Neural cell (in vitro differentiated cells): ENCODE measurements around the gene TOGARAM1. TPM values are rescaled to one million over a fixed set of nuclear protein-coding genes. Genes with fewer than 3 reads are reported as not detected.

ENCODE experiments used
- H2AFZ ChIP-seq: fragments of 200-600, 300-800 bp; sonication (generic), shearing (Covaris generic); 2 replicates; pipeline ENCODE4 v1.6.0; 2014; ENCODE audit warnings: low read depth, mild to moderate bottlenecking, antibody characterized with exemption, low read length, moderate library complexity
- H3F3A ChIP-seq: fragments of 200-600 bp; shearing (Covaris generic); 2 replicates; pipeline ENCODE4 v1.6.1; 2016; ENCODE audit warnings: mild to moderate bottlenecking, moderate library complexity, mixed read lengths, antibody characterized with exemption, low read length; ENCODE audit not compliant: insufficient read depth, poor library complexity, severe bottlenecking
- H3K27ac ChIP-seq: fragments of 200-600, 300-800 bp; sonication (generic), shearing (Covaris generic); 2 replicates; pipeline ENCODE4 v1.5.1; 2014; ENCODE audit warnings: mild to moderate bottlenecking, low read length, moderate library complexity
- H3K27me3 ChIP-seq: fragments of 300-800, 200-600 bp; sonication (generic), shearing (Covaris generic); 2 replicates; pipeline ENCODE4 v1.6.0; 2014; ENCODE audit warnings: mild to moderate bottlenecking, low read depth, low read length, moderate library complexity; ENCODE audit not compliant: insufficient read depth
- H3K36me3 ChIP-seq: fragments of 300-800, 200-600 bp; sonication (generic), shearing (Covaris generic); 2 replicates; pipeline ENCODE4 v1.5.1; 2014; ENCODE audit warnings: mild to moderate bottlenecking, antibody characterized with exemption, low read length, moderate library complexity; ENCODE audit not compliant: insufficient read depth
- H3K4me2 ChIP-seq: fragments of 300-800, 200-600 bp; sonication (generic), shearing (Covaris generic); 2 replicates; pipeline ENCODE4 v1.6.0; 2014; ENCODE audit warnings: mild to moderate bottlenecking, low read length
- H3K4me3 ChIP-seq: fragments of 300-800, 200-600 bp; sonication (generic), shearing (Covaris generic); 2 replicates; pipeline ENCODE4 v1.5.1; 2014; ENCODE audit warnings: mild to moderate bottlenecking, low read length, moderate library complexity
- H3K79me2 ChIP-seq: fragments of 200-600 bp; shearing (Covaris generic); replicated peaks from 2 replicates; pipeline ENCODE4 v1.6.0; 2014; ENCODE audit warnings: mild to moderate bottlenecking, low read length, moderate library complexity; ENCODE audit not compliant: insufficient read depth
- H3K9ac ChIP-seq: fragments of 300-800, 200-600 bp; sonication (generic), shearing (Covaris generic); 2 replicates; pipeline ENCODE4 v1.6.1; 2016; ENCODE audit warnings: mild to moderate bottlenecking, low read length, mixed read lengths
- H3K9me2 ChIP-seq: fragments of 200-600 bp; shearing (Covaris generic); 2 replicates; pipeline ENCODE4 v1.6.1; 2016; ENCODE audit warnings: mild to moderate bottlenecking, low read length, mixed read lengths; ENCODE audit not compliant: insufficient read depth
- H3K9me3 ChIP-seq: fragments of 200-600, 300-800 bp; sonication (generic), shearing (Covaris generic); 2 replicates; pipeline ENCODE4 v1.6.1; 2016; ENCODE audit warnings: mild to moderate bottlenecking, mixed run types, low read length, moderate library complexity, mixed read lengths
- H4K20me1 ChIP-seq: fragments of 200-600 bp; shearing (Covaris generic); 2 replicates; pipeline ENCODE4 v1.6.1; 2016; ENCODE audit warnings: mild to moderate bottlenecking, mixed run types; ENCODE audit not compliant: insufficient read depth
- EP300 ChIP-seq: fragments of 450-650 bp; conservative IDR thresholded peaks from 2 replicates; pipeline ENCODE4 v1.6.1; 2014; ENCODE audit warnings: antibody characterized with exemption, mild to moderate bottlenecking, moderate library complexity; ENCODE audit not compliant: poor library complexity, severe bottlenecking
- EZH2 ChIP-seq: fragments of 200-600, 300-800 bp; shearing (Covaris generic), sonication (generic); IDR thresholded peaks from 2 replicates; pipeline ENCODE4 v1.6.1; 2014; ENCODE audit warnings: antibody characterized with exemption, low read length, borderline replicate concordance, mild to moderate bottlenecking; ENCODE audit not compliant: insufficient read depth, poor library complexity, severe bottlenecking
- MXI1 ChIP-seq: fragments of 450-650 bp; conservative IDR thresholded peaks from 2 replicates; pipeline ENCODE4 v1.6.1; 2014; ENCODE audit warnings: antibody characterized with exemption, mild to moderate bottlenecking; ENCODE audit not compliant: poor library complexity, severe bottlenecking
- POLR2AphosphoS5 ChIP-seq: IDR thresholded peaks from 2 replicates; pipeline ENCODE4 v1.6.1; 2012
- RAD21 ChIP-seq: fragments of 450-650 bp; conservative IDR thresholded peaks from 2 replicates; pipeline ENCODE4 v1.6.1; 2014; ENCODE audit warnings: antibody characterized with exemption, mild to moderate bottlenecking, moderate library complexity
- SMC3 ChIP-seq: fragments of 450-650 bp; conservative IDR thresholded peaks from 2 replicates; pipeline ENCODE4 v1.6.1; 2014; ENCODE audit warnings: antibody characterized with exemption, mild to moderate bottlenecking, moderate library complexity; ENCODE audit not compliant: poor library complexity
- TAF1 ChIP-seq: IDR thresholded peaks from 2 replicates; pipeline ENCODE4 v1.6.1; 2012; ENCODE audit warnings: low read depth
- polyA plus RNA-seq: library from polyadenylated mRNA; depleted of rRNA; stranded (reverse); fragments of >200 nt; gene quantifications from 2 replicates; pipeline ENCODE4 v1.2.3, GENCODE V29; 2014
- TF ChIP-seq, protein P1 (sequence below): IDR thresholded peaks from 2 replicates; pipeline ENCODE4 v1.6.1; 2012; ENCODE audit warnings: borderline replicate concordance
- TF ChIP-seq, protein P2 (sequence below): fragments of 450-650 bp; IDR thresholded peaks from 2 replicates; pipeline ENCODE4 v1.5.1; 2014; ENCODE audit warnings: antibody characterized with exemption, mild to moderate bottlenecking, moderate library complexity; ENCODE audit not compliant: poor library complexity, severe bottlenecking

The TOGARAM1 gene
- polyA plus RNA-seq, 1 donor from 2014 or later: 23.8 TPM

DNA sequence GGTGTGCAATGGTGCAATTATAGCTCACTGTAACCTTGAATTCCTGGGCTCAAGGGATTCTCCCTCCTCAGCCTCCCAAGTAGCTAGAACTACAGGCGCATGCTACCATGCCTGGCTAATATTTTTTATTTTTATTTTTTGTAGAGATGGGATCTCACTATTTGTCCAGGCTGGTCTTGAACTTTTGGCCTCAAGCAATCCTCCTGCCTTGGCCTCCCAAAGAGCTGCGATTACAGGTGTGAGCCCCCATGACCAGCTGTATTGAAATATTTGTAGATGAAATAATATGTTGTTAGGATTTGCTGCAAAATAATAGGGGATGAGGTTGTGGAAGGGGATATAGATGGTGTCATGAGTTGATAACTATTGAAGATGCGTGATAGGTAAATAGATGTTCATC, 5.1 kb upstream of the TOGARAM1 start:
- Histone ChIP-seq H3K79me2 (peaks cover 68% of the 10 kb centered on the region), H3K4me3 (no peak overlapping the region), H3K36me3 (peaks cover 4% of the 10 kb centered on the region), H3K9ac (no peak overlapping the region), H3K27ac (no peak overlapping the region), H4K20me1 (no peaks in the 10 kb centered on the region), H3K9me2 (no peaks in the 10 kb centered on the region), H3K9me3 (no peaks in the 10 kb centered on the region), H2AFZ (no peak overlapping the region), H3F3A (no peaks in the 10 kb centered on the region), H3K27me3 (no peaks in the 10 kb centered on the region), H3K4me2 (no peak overlapping the region)
- TF ChIP-seq RAD21: no peak
- no peak for TF ChIP-seq EP300
- no peak for TF ChIP-seq TAF1
- TF ChIP-seq EZH2: no peak
- TF ChIP-seq, protein P1, sequence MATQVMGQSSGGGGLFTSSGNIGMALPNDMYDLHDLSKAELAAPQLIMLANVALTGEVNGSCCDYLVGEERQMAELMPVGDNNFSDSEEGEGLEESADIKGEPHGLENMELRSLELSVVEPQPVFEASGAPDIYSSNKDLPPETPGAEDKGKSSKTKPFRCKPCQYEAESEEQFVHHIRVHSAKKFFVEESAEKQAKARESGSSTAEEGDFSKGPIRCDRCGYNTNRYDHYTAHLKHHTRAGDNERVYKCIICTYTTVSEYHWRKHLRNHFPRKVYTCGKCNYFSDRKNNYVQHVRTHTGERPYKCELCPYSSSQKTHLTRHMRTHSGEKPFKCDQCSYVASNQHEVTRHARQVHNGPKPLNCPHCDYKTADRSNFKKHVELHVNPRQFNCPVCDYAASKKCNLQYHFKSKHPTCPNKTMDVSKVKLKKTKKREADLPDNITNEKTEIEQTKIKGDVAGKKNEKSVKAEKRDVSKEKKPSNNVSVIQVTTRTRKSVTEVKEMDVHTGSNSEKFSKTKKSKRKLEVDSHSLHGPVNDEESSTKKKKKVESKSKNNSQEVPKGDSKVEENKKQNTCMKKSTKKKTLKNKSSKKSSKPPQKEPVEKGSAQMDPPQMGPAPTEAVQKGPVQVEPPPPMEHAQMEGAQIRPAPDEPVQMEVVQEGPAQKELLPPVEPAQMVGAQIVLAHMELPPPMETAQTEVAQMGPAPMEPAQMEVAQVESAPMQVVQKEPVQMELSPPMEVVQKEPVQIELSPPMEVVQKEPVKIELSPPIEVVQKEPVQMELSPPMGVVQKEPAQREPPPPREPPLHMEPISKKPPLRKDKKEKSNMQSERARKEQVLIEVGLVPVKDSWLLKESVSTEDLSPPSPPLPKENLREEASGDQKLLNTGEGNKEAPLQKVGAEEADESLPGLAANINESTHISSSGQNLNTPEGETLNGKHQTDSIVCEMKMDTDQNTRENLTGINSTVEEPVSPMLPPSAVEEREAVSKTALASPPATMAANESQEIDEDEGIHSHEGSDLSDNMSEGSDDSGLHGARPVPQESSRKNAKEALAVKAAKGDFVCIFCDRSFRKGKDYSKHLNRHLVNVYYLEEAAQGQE: no peak
- TF ChIP-seq MXI1: no peak
- TF ChIP-seq SMC3: no peak

DNA sequence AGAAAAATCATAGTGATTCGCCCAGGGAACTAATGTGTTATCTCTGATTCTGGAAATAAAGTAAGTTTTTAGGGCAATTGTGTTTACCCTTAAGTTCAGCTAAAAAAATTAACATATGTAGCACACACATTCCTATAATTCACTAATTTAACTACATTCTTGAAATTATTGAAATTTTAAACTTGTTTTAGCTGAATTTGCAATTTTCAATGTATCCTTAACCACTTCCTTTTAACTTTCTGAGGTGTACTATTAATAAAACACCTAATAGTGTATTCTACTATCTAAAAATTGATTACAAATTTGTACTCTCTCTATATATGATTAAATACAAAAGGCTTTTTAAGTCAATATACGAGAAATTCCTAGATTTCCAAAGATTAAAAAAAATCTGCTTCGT, 2.5 kb upstream of the TOGARAM1 start:
- no peak overlapping the region for H3K27ac ChIP-seq
- H3K9me3 ChIP-seq: no peaks in the 10 kb centered on the region
- H3K36me3 ChIP-seq: peaks cover 2% of the 10 kb centered on the region
- no peak overlapping the region for H2AFZ ChIP-seq
- peak overlapping the region; percentile 85 for H3K4me3 ChIP-seq
- H3K79me2 ChIP-seq: peaks cover 75% of the 10 kb centered on the region
- peak overlapping the region; percentile 66 for H3K4me2 ChIP-seq
- H3K9ac ChIP-seq: peak overlapping the region; percentile 85
- no peaks in the 10 kb centered on the region for H3K9me2 ChIP-seq
- no peaks in the 10 kb centered on the region for H3K27me3 ChIP-seq
- TF ChIP-seq POLR2AphosphoS5 (no peak), MXI1 (no peak), TAF1 (no peak)
- TF ChIP-seq, protein P2, sequence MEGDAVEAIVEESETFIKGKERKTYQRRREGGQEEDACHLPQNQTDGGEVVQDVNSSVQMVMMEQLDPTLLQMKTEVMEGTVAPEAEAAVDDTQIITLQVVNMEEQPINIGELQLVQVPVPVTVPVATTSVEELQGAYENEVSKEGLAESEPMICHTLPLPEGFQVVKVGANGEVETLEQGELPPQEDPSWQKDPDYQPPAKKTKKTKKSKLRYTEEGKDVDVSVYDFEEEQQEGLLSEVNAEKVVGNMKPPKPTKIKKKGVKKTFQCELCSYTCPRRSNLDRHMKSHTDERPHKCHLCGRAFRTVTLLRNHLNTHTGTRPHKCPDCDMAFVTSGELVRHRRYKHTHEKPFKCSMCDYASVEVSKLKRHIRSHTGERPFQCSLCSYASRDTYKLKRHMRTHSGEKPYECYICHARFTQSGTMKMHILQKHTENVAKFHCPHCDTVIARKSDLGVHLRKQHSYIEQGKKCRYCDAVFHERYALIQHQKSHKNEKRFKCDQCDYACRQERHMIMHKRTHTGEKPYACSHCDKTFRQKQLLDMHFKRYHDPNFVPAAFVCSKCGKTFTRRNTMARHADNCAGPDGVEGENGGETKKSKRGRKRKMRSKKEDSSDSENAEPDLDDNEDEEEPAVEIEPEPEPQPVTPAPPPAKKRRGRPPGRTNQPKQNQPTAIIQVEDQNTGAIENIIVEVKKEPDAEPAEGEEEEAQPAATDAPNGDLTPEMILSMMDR: no peak
- H4K20me1 ChIP-seq: no peaks in the 10 kb centered on the region
- peaks cover 7% of the 10 kb centered on the region for H3F3A ChIP-seq

- Histone ChIP-seq H3K27ac (no peak overlapping the region), H3K9me2 (no peaks in the 10 kb centered on the region), H3K36me3 (no peaks in the 10 kb centered on the region), H3K4me2 (peak overlapping the region; percentile 66), H3K79me2 (peaks cover 81% of the 10 kb centered on the region), H3K9me3 (no peaks in the 10 kb centered on the region), H3F3A (peaks cover 7% of the 10 kb centered on the region), H2AFZ (no peak overlapping the region), H4K20me1 (no peaks in the 10 kb centered on the region), H3K9ac (peak overlapping the region; percentile 85), H3K27me3 (no peaks in the 10 kb centered on the region), H3K4me3 (peak overlapping the region; percentile 85)
- TF ChIP-seq SMC3 (no peak), EP300 (no peak), EZH2 (no peak), RAD21 (no peak), MXI1 (no peak), TAF1 (no peak), POLR2AphosphoS5 (no peak)
- TF ChIP-seq, protein P1: no peak
- TF ChIP-seq, protein P2: no peak
These were observed 1.8 kb upstream of the TOGARAM1 start for GRCh38 chr14:44960146-44960545.
